Measurements from ENCODE around the gene EPN1.

EPN1 gene

GRCh38 chr19:55676383-55676782 lies 1.4 kb downstream of the EPN1 start:
- TF ChIP-seq POLR2A (IDR thresholded peaks at IDR 0.05; ENCODE audit: extremely low read depth, insufficient read length) (no peak), CTCF (IDR thresholded peaks at IDR 0.05; ENCODE audit: low read depth, low read length) (no peak), MYC (IDR thresholded peaks at IDR 0.05; ENCODE audit: low read depth, low read length) (no peak), MAX (IDR thresholded peaks at IDR 0.05; ENCODE audit: low read depth, low read length) (no peak)
- peak overlapping the region; percentile 86 for H3K4me3 ChIP-seq (ENCODE audit: low read depth, low read length)

GRCh38 chr19:55676889-55677505 lies 2.0 kb downstream of the EPN1 start:
- H3K4me3 ChIP-seq (ENCODE audit: low read depth, low read length) = no peak overlapping the region
- no peak for DNase-seq (ENCODE audit: low read depth)
- TF ChIP-seq POLR2A (IDR thresholded peaks at IDR 0.05; ENCODE audit: extremely low read depth, insufficient read length) (no peak), MAX (IDR thresholded peaks at IDR 0.05; ENCODE audit: low read depth, low read length) (no peak), MYC (IDR thresholded peaks at IDR 0.05; ENCODE audit: low read depth, low read length) (no peak), CTCF (IDR thresholded peaks at IDR 0.05; ENCODE audit: low read depth, low read length) (no peak)

More at GRCh38 chr19:55676383-55676782, 1.4 kb downstream of the EPN1 start:
- no peak for DNase-seq (ENCODE audit: low read depth)

- no peak for TF ChIP-seq MAX (IDR thresholded peaks at IDR 0.05; ENCODE audit: low read depth, low read length)
- TF ChIP-seq MYC (IDR thresholded peaks at IDR 0.05; ENCODE audit: low read depth, low read length) = no peak
- TF ChIP-seq CTCF (IDR thresholded peaks at IDR 0.05; ENCODE audit: low read depth, low read length) = no peak
- TF ChIP-seq POLR2A (IDR thresholded peaks at IDR 0.05; ENCODE audit: extremely low read depth, insufficient read length) = no peak
- peak overlapping the region; percentile 21 for H3K4me3 ChIP-seq (ENCODE audit: low read depth, low read length)
- peak; percentile 47 for DNase-seq (ENCODE audit: low read depth)
These were observed 2.6 kb downstream of the EPN1 start for GRCh38 chr19:55677572-55678028.

GRCh38 chr19:55678121-55678671 lies 3.2 kb downstream of the EPN1 start:
- DNase-seq (ENCODE audit: low read depth) = peak; percentile 76
- TF ChIP-seq MAX (IDR thresholded peaks at IDR 0.05; ENCODE audit: low read depth, low read length) (no peak), CTCF (IDR thresholded peaks at IDR 0.05; ENCODE audit: low read depth, low read length) (no peak), POLR2A (IDR thresholded peaks at IDR 0.05; ENCODE audit: extremely low read depth, insufficient read length) (no peak), MYC (IDR thresholded peaks at IDR 0.05; ENCODE audit: low read depth, low read length) (no peak)
- H3K4me3 ChIP-seq (ENCODE audit: low read depth, low read length) = no peak overlapping the region

- no peak overlapping the region for H3K4me3 ChIP-seq (ENCODE audit: low read depth, low read length)
- no peak for TF ChIP-seq CTCF (IDR thresholded peaks at IDR 0.05; ENCODE audit: low read depth, low read length)
- TF ChIP-seq POLR2A (IDR thresholded peaks at IDR 0.05; ENCODE audit: extremely low read depth, insufficient read length) = no peak
- no peak for TF ChIP-seq MYC (IDR thresholded peaks at IDR 0.05; ENCODE audit: low read depth, low read length)
- no peak for TF ChIP-seq MAX (IDR thresholded peaks at IDR 0.05; ENCODE audit: low read depth, low read length)
These were observed 4.6 kb downstream of the EPN1 start for GRCh38 chr19:55679343-55680257.

More at GRCh38 chr19:55679343-55680257, 4.6 kb downstream of the EPN1 start:
- no peak for DNase-seq (ENCODE audit: low read depth)

Measured in NB4 (cell line).